Measurements from ENCODE around the gene CLEC4D. TPM values are rescaled to one million over a fixed set of nuclear protein-coding genes. Genes with fewer than 3 reads are reported as not detected.

CLEC4D gene
- total and polyA plus RNA-seq, 2 experiments from 2014 or later, result 0.24 to 0.90 TPM

DNA sequence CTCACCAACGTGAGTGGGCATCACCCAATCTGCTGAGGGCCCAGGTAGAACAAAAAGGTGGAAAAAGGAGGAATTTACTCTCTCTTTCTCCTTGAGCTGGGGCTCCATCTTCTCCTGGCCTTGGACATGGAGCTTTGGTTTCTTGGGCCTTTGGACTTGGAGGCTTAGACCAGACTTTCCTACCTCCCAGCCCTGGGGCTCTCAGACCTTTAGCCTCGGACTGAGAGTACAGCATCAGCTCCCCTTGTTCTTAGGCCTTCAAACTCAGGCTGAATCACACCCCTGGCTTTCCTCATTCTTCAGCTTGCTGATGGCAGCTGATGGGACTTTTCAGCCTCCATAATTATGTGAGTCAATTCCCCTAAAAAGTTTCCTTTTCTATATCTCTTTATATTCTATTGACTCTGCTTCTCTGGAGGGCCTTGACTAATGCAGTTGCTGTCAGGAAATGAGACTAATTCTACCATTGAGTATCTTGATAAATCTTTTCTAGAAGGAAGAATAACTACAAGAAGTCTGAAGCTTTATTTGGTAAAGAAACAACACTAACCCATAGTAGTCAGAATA is 43.3 kb downstream of the CLEC4D start:
- no peaks in the 10 kb centered on the region for H3K27me3 ChIP-seq (ENCODE audit: insufficient read depth)
- TF ChIP-seq, protein P1, sequence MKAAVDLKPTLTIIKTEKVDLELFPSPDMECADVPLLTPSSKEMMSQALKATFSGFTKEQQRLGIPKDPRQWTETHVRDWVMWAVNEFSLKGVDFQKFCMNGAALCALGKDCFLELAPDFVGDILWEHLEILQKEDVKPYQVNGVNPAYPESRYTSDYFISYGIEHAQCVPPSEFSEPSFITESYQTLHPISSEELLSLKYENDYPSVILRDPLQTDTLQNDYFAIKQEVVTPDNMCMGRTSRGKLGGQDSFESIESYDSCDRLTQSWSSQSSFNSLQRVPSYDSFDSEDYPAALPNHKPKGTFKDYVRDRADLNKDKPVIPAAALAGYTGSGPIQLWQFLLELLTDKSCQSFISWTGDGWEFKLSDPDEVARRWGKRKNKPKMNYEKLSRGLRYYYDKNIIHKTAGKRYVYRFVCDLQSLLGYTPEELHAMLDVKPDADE (IDR thresholded peaks at IDR 0.05), result no peak
- no peak for TF ChIP-seq JUNB (IDR thresholded peaks at IDR 0.05; ENCODE audit: unreplicated experiment)
- TF ChIP-seq STAT1 (IDR thresholded peaks at IDR 0.05; ENCODE audit: unreplicated experiment), result no peak
- no peak for TF ChIP-seq ZNF114 (CRISPR knock-in tag; IDR thresholded peaks at IDR 0.05)
- TF ChIP-seq CTCF (conservative IDR thresholded peaks at IDR 0.05; ENCODE audit: low read depth in 2 of 2), result no peak
- no peak for TF ChIP-seq CREB1 (CRISPR knock-in tag; IDR thresholded peaks at IDR 0.05; ENCODE audit: low read depth)
- no peak for TF ChIP-seq EZH2 (IDR thresholded peaks at IDR 0.05; ENCODE audit: low read depth, unreplicated experiment)
- TF ChIP-seq EZH2phosphoT487 (IDR thresholded peaks at IDR 0.05; ENCODE audit: unreplicated experiment), result no peak
- TF ChIP-seq POLR2AphosphoS5 (IDR thresholded peaks at IDR 0.05; ENCODE audit: low read depth), result no peak
- Mint-ChIP-seq H3K27me3 (ENCODE audit: insufficient read depth, low read depth, poor library complexity) (peaks cover 4% of the 10 kb centered on the region), H3K4me3 (no peak overlapping the region), H3K9me3 (peaks cover 2% of the 10 kb centered on the region; the same call in 2 of the 3 replicates), H3K27ac (no peak overlapping the region), H3K4me1 (peaks cover 6% of the 10 kb centered on the region; the same call in 1 of the 3 replicates), H3K36me3 (ENCODE audit: low read depth) (peaks cover under 1% of the 10 kb centered on the region; the same call in 1 of the 3 replicates)
- no peak overlapping the region for H3K4me2 ChIP-seq
- peaks cover 4% of the 10 kb centered on the region; the same call in 1 of the 2 replicates for H3K9me2 ChIP-seq (ENCODE audit: insufficient read depth)
- no peaks in the 10 kb centered on the region for H3F3A ChIP-seq (replicated peaks; ENCODE audit: low read depth)
- no peak overlapping the region; the same call in 1 of the 2 replicates for H2AFZ ChIP-seq
- no peaks in the 10 kb centered on the region for H4K20me1 ChIP-seq (replicated peaks; ENCODE audit: insufficient read depth)
- ATAC-seq (no peak), DNase-seq (ENCODE audit: low spot score) (no peak)
- no peaks in the 10 kb centered on the region for H3K79me2 ChIP-seq (replicated peaks; ENCODE audit: insufficient read depth)
- H3K4me3 ChIP-seq, result no peak overlapping the region
- H3K27ac ChIP-seq (ENCODE audit: low read depth), result no peak overlapping the region
- no peaks in the 10 kb centered on the region for H3K36me3 ChIP-seq (ENCODE audit: insufficient read depth)
- no peaks in the 10 kb centered on the region for H3K4me1 ChIP-seq (ENCODE audit: insufficient read depth)

GRCh38 chr12:8559676-8560075 is 46.4 kb downstream of the CLEC4D start:
- H3K36me3 ChIP-seq (ENCODE audit: insufficient read depth), result no peaks in the 10 kb centered on the region
- H2AFZ ChIP-seq, result no peak overlapping the region
- H3K4me2 ChIP-seq, result no peak overlapping the region
- Mint-ChIP-seq H3K9me3 (peaks cover 14% of the 10 kb centered on the region), H3K27ac (no peak overlapping the region), H3K27me3 (ENCODE audit: insufficient read depth, low read depth, poor library complexity) (peaks cover 2% of the 10 kb centered on the region), H3K4me3 (no peak overlapping the region), H3K4me1 (peaks cover 25% of the 10 kb centered on the region), H3K36me3 (ENCODE audit: low read depth) (peaks cover 12% of the 10 kb centered on the region)
- H3K4me1 ChIP-seq (ENCODE audit: insufficient read depth), result peaks cover 17% of the 10 kb centered on the region
- no peaks in the 10 kb centered on the region for H3F3A ChIP-seq (replicated peaks; ENCODE audit: low read depth)
- ATAC-seq, result no peak
- no peak overlapping the region for H3K4me3 ChIP-seq
- peaks cover 4% of the 10 kb centered on the region; the same call in 1 of the 2 replicates for H3K9me2 ChIP-seq (ENCODE audit: insufficient read depth)
- H3K79me2 ChIP-seq (replicated peaks; ENCODE audit: insufficient read depth), result no peaks in the 10 kb centered on the region
- no peaks in the 10 kb centered on the region for H3K27me3 ChIP-seq (ENCODE audit: insufficient read depth)
- no peaks in the 10 kb centered on the region for H4K20me1 ChIP-seq (replicated peaks; ENCODE audit: insufficient read depth)
- H3K27ac ChIP-seq (ENCODE audit: low read depth), result no peak overlapping the region
- DNase-seq (ENCODE audit: low spot score), result no peak
- TF ChIP-seq STAT1 (IDR thresholded peaks at IDR 0.05; ENCODE audit: unreplicated experiment) (no peak), CREB1 (CRISPR knock-in tag; IDR thresholded peaks at IDR 0.05; ENCODE audit: low read depth) (no peak), REST (IDR thresholded peaks at IDR 0.05; ENCODE audit: unreplicated experiment) (no peak)
- TF ChIP-seq, protein P1 (IDR thresholded peaks at IDR 0.05), result no peak

Measured in GM23338 (cell line).